K562 (cell line): Measurements from ENCODE around the gene PDGFD. TPM values are rescaled to one million over a fixed set of nuclear protein-coding genes. Genes with fewer than 3 reads are reported as not detected.

Experiments used
- ATAC-seq: fragments of 200-7000 bp; cut with Tn5 transposase; 3 replicates; pipeline ENCODE4 v1.9.1; 2020; ENCODE audit warnings: moderate library complexity
- BruUV-seq: library from RNA; stranded (reverse); fragments of 400-500 nt; replicated peaks from 2 replicates; lab custom pipeline; 2021; lab: Mats Ljungman, UMichigan
- CTCF ChIA-PET: fragments of 300-600 bp; formaldehyde crosslinking; extraction: SDS; loops from one replicate; lab custom pipeline; 2021; ENCODE audit warnings: low intra/inter-chr PET ratio; lab: Yijun Ruan, JAX
- POLR2A ChIA-PET: fragments of 300-600, 350-650 bp; sonication (Branson Sonifier 250); formaldehyde crosslinking; extraction: SDS; loops from one replicate; lab custom pipeline; 2021; ENCODE audit warnings: antibody characterized with exemption, inconsistent platforms; lab: Yijun Ruan, JAX
- DNase-seq, 4 experiments: peaks; one replicate each; pipeline versions ENCODE4 v3.0.0 to v3.0.0-alpha.2; 2011 to 2018; ENCODE audit warnings: low spot score in 3 of 4, mixed read lengths in 3 of 4; ENCODE audit errors: extremely low read depth in 1 of 4
- FAIRE-seq: peaks from 2 replicates; lab custom pipeline; 2011; peaks lifted over from hg19 to GRCh38; lab: Jason Lieb, UNC
- H2AFZ ChIP-seq: 2 replicates; pipeline ENCODE4 v1.6.0; 2011; ENCODE audit warnings: low read depth, low read length, control low read depth, inconsistent platforms
- H3K27ac ChIP-seq: fragments of 200-600 bp; 3 replicates; pipeline ENCODE4 v1.8.0; 2011; ENCODE audit warnings: low read depth, mild to moderate bottlenecking, control low read depth, inconsistent platforms, low read length, moderate library complexity, mixed read lengths; ENCODE audit errors: extremely low read depth
- H3K27me3 ChIP-seq, 2 experiments: fragments of 300-600 bp in 1 of 2; 2 replicates in 1 of 2; 3 replicates in 1 of 2; pipeline versions ENCODE4 v1.6.0 to v1.8.0; 2011; ENCODE audit warnings: inconsistent platforms in 2 of 2, low read length in 2 of 2, mild to moderate bottlenecking in 1 of 2, mixed read lengths in 1 of 2, moderate library complexity in 1 of 2; ENCODE audit not compliant: control insufficient read depth in 2 of 2, insufficient read depth in 2 of 2
- H3K36me3 ChIP-seq: fragments of 300-600 bp; 3 replicates; pipeline ENCODE4 v1.8.0; 2011; ENCODE audit warnings: mild to moderate bottlenecking, low read length, inconsistent platforms; ENCODE audit not compliant: control insufficient read depth, insufficient read depth
- H3K4me1 ChIP-seq, 2 experiments: fragments of 200-600 bp in 1 of 2; replicated peaks in 1 of 2; 2 replicates in 1 of 2; 3 replicates in 1 of 2; pipeline versions ENCODE4 v1.5.1 to v1.8.0; 2011; ENCODE audit warnings: inconsistent platforms in 2 of 2, low read length in 2 of 2, mild to moderate bottlenecking in 1 of 2, mixed read lengths in 1 of 2, moderate library complexity in 1 of 2; ENCODE audit not compliant: control insufficient read depth in 2 of 2, insufficient read depth in 2 of 2
- H3K4me2 ChIP-seq: 2 replicates; pipeline ENCODE4 v1.6.1; 2011; ENCODE audit warnings: low read length, control low read depth, inconsistent platforms, mixed read lengths; ENCODE audit not compliant: insufficient read depth
- H3K4me3 ChIP-seq: fragments of 200-600 bp; sonication (generic), shearing (Covaris generic); 2 replicates; pipeline ENCODE4 v1.5.1; 2016; ENCODE audit warnings: control low read depth, inconsistent platforms
- H3K79me2 ChIP-seq: fragments of 200-600 bp; 3 replicates; pipeline ENCODE4 v1.8.0; 2011; ENCODE audit warnings: low read length, inconsistent platforms; ENCODE audit not compliant: control insufficient read depth, insufficient read depth
- H3K9ac ChIP-seq, 2 experiments: 2 replicates each; pipeline versions ENCODE4 v1.6.0 to v1.6.1; 2011; ENCODE audit warnings: low read depth in 2 of 2, low read length in 2 of 2, control low read depth in 1 of 2, inconsistent platforms in 1 of 2, mild to moderate bottlenecking in 1 of 2, mixed read lengths in 1 of 2; ENCODE audit not compliant: insufficient read depth in 1 of 2
- H3K9me1 ChIP-seq: one replicate; pipeline ENCODE4 v1.6.0; 2011; ENCODE audit warnings: inconsistent platforms, mild to moderate bottlenecking, low read length, moderate library complexity; ENCODE audit not compliant: control insufficient read depth, insufficient read depth
- H3K9me3 ChIP-seq: replicated peaks from 2 replicates; pipeline ENCODE4 v1.5.1; 2011; ENCODE audit warnings: low read depth, low read length, inconsistent platforms; ENCODE audit not compliant: control insufficient read depth, insufficient read depth
- H4K20me1 ChIP-seq: replicated peaks from 2 replicates; pipeline ENCODE4 v1.6.1; 2011; ENCODE audit warnings: low read length, inconsistent platforms, mixed read lengths; ENCODE audit not compliant: control insufficient read depth, insufficient read depth
- CEBPB ChIP-seq: fragments of 450-650 bp; IDR thresholded peaks from 2 replicates; pipeline ENCODE4 v1.6.1; 2016; ENCODE audit warnings: missing genetic modification characterization, missing compliant biosample characterization
- CXXC5 ChIP-seq: fragments of 250-450 bp; sonication (Bioruptor Pico); IDR thresholded peaks from 2 replicates; pipeline ENCODE4 v1.8.0; 2022; ENCODE audit warnings: inconsistent platforms, mild to moderate bottlenecking, moderate library complexity
- ERF ChIP-seq: fragments of 450-650 bp; formaldehyde crosslinking; IDR thresholded peaks from 2 replicates; pipeline ENCODE4 v1.4.0; 2020; ENCODE audit warnings: mild to moderate bottlenecking, mixed read lengths
- FIP1L1 ChIP-seq: fragments of 200-400 bp; formaldehyde crosslinking; IDR thresholded peaks from 2 replicates; pipeline ENCODE4 v1.6.1; 2018; ENCODE audit warnings: mild to moderate bottlenecking, low read depth, low read length; ENCODE audit not compliant: poor library complexity, severe bottlenecking
- FOXJ2 ChIP-seq: fragments of 200-800 bp; sonication (Bioruptor generic); IDR thresholded peaks from 2 replicates; pipeline ENCODE4 v1.6.1; 2016; ENCODE audit warnings: missing genetic modification characterization, missing compliant biosample characterization
- GABPA ChIP-seq: fragments of 200-800 bp; sonication (Bioruptor generic); conservative IDR thresholded peaks from 2 replicates; pipeline ENCODE4 v1.6.1; 2016; ENCODE audit warnings: low read depth, missing genetic modification characterization, missing compliant biosample characterization
- IFI16 ChIP-seq: fragments of 250-450 bp; sonication (Bioruptor Pico); IDR thresholded peaks from 2 replicates; pipeline ENCODE4 v2.1.2; 2022; ENCODE audit warnings: mild to moderate bottlenecking, inconsistent platforms
- MCM3 ChIP-seq: fragments of 450-650 bp; IDR thresholded peaks from 2 replicates; pipeline ENCODE4 v1.6.1; 2016
- NRF1 ChIP-seq, 2 experiments: fragments of 450-650 bp; IDR thresholded peaks in 1 of 2; conservative IDR thresholded peaks in 1 of 2; 2 replicates each; pipeline ENCODE4 v1.6.1; 2014; ENCODE audit warnings: mild to moderate bottlenecking in 2 of 2
- SREBF1 ChIP-seq: fragments of 150-350 bp; IDR thresholded peaks from 2 replicates; pipeline ENCODE4 v1.6.1; 2014; ENCODE audit warnings: antibody characterized with exemption, low read depth, low read length, borderline replicate concordance
- TAF9B ChIP-seq: fragments of 450-650 bp; IDR thresholded peaks from 2 replicates; pipeline ENCODE4 v1.6.1; 2018; ENCODE audit warnings: mild to moderate bottlenecking; ENCODE audit not compliant: partially characterized antibody
- TSC22D4 ChIP-seq: fragments of 450-650 bp; IDR thresholded peaks from 2 replicates; pipeline ENCODE4 v1.6.1; 2016; ENCODE audit warnings: missing genetic modification characterization, missing biosample characterization, control low read depth
- WGBS: fragments of 100-300 bp; shearing (Covaris generic); methylation state at CpG from one replicate; pipeline ENCODE4 v1.1.6; 2016; ENCODE audit warnings: low coverage, mixed read lengths; ENCODE audit not compliant: insufficient coverage; ENCODE audit errors: missing lambda C conversion rate; 5-methylcytosine and 5-hydroxymethylcytosine counted together
- in situ Hi-C: fragments of 300-500 bp; cut with MboI; formaldehyde crosslinking; loops from 4 replicates; pipeline ENCODE4 v1.15.0; 2018; ENCODE audit warnings: inconsistent platforms, mixed read lengths
- intact Hi-C: fragments of 100-400 bp; cut with micrococcal nuclease; formaldehyde crosslinking; loops from 2 replicates; pipeline ENCODE4 v1.14.2; 2022
- polyA plus RNA-seq, 8 experiments: library from polyadenylated mRNA; depleted of rRNA in 4 of 8; stranded (reverse) in 5 of 8; unstranded in 3 of 8; fragments of >200 nt; fragmentation: Nextera tagmentation in 2 of 8; fragmentation: Illumina TruSeq in 1 of 8; extraction: Ambion mirVana in 2 of 8; extraction: Trizol in 1 of 8; gene quantifications; 2 replicates each; pipeline versions ENCODE4 v1.2.1 to v1.2.3, GENCODE V29; 2011 to 2014; ENCODE audit warnings: inconsistent platforms in 1 of 8, missing spikeins in 1 of 8
- total RNA-seq, 7 experiments: library from RNA; depleted of rRNA in 6 of 7; stranded (reverse); fragments of >200 nt in 6 of 7; fragmentation: Illumina TruSeq in 2 of 7; extraction: Trizol in 2 of 7; gene quantifications; 2 replicates each; pipeline versions ENCODE4 v1.2.1 to v1.2.3, GENCODE V29; 2011 to 2021; ENCODE audit warnings: low replicate concordance in 1 of 7
- TF ChIP-seq, protein P1 (sequence below): conservative IDR thresholded peaks from 2 replicates; pipeline ENCODE4 v1.6.1; 2011; ENCODE audit warnings: low read depth, mild to moderate bottlenecking, low read length; ENCODE audit not compliant: control insufficient read depth

The PDGFD gene
- total and polyA plus RNA-seq, 9 of the 15 experiments (the other 6 are each of a cell fraction or from before 2014, with no cell fraction given), result 0.11 TPM; not detected in 8

GRCh38 chr11:104106136-104106754 is 57.7 kb downstream of the PDGFD start (continued):
- TF ChIP-seq, protein P1, sequence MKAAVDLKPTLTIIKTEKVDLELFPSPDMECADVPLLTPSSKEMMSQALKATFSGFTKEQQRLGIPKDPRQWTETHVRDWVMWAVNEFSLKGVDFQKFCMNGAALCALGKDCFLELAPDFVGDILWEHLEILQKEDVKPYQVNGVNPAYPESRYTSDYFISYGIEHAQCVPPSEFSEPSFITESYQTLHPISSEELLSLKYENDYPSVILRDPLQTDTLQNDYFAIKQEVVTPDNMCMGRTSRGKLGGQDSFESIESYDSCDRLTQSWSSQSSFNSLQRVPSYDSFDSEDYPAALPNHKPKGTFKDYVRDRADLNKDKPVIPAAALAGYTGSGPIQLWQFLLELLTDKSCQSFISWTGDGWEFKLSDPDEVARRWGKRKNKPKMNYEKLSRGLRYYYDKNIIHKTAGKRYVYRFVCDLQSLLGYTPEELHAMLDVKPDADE, result no peak
- TF ChIP-seq FIP1L1, result no peak
- no peak for TF ChIP-seq TSC22D4 (tag)
- TF ChIP-seq TAF9B, result no peak

DNA sequence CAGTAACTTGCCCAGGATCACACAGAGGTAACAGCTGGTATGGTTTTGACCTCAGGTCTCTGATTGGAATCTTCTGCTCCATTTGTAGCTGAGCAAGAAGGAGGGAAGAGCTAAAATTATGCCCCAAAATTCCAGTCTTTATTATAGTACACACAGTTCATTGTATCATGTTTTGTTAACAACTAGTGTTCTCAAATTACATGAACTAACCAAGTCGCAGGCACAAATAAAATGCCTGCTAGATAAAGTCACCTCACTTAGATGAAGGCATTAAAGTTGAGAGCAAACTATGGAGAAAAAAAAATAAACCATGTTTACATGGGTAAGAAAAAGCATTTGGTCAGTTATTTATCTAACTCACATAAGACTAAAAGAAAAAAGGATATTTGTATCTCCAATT is 58.8 kb downstream of the PDGFD start:
- no peak overlapping the region for H3K9ac ChIP-seq
- H3K36me3 ChIP-seq, result no peaks in the 10 kb centered on the region
- H3K79me2 ChIP-seq, result no peaks in the 10 kb centered on the region
- no peaks in the 10 kb centered on the region for H4K20me1 ChIP-seq
- no peaks in the 10 kb centered on the region for H3K4me1 ChIP-seq
- ATAC-seq, result no peak
- no peak for FAIRE-seq
- TF ChIP-seq SREBF1 (no peak), MCM3 (no peak), CXXC5 (CRISPR knock-in tag) (no peak), GABPA (no peak), NRF1 (conservative IDR thresholded peaks at IDR 0.05 in 1 of 2, IDR thresholded peaks at IDR 0.05 in 1 of 2) (no peak), CEBPB (tag) (no peak), FOXJ2 (no peak), ERF (CRISPR knock-in tag) (no peak), IFI16 (no peak)
- TF ChIP-seq, all 486 proteins: peak for 0
- intact Hi-C loops (no loop called here), in situ Hi-C loops (no loop called here)
- H3K9me1 ChIP-seq, result no peaks in the 10 kb centered on the region
- POLR2A ChIA-PET, result no interaction called here
- BruUV-seq, result no TSS peak
- 0% methylated on average over 1 of the region's 1 CpG for WGBS
- H3K27ac ChIP-seq, result no peak overlapping the region
- H3K4me2 ChIP-seq, result no peak overlapping the region
- CTCF ChIA-PET, result no interaction called here
- H2AFZ ChIP-seq, result no peak overlapping the region
- no peak for DNase-seq
- no peaks in the 10 kb centered on the region for H3K9me3 ChIP-seq
- no peaks in the 10 kb centered on the region for H3K27me3 ChIP-seq
- no peak overlapping the region for H3K4me3 ChIP-seq
